ENCODE measurements around the gene ARID1A. TPM values are rescaled to one million over a fixed set of nuclear protein-coding genes. Genes with fewer than 3 reads are reported as not detected.

Gene ARID1A
- total RNA-seq, 1 experiment from 2014 or later, result 60.5 TPM

DNA sequence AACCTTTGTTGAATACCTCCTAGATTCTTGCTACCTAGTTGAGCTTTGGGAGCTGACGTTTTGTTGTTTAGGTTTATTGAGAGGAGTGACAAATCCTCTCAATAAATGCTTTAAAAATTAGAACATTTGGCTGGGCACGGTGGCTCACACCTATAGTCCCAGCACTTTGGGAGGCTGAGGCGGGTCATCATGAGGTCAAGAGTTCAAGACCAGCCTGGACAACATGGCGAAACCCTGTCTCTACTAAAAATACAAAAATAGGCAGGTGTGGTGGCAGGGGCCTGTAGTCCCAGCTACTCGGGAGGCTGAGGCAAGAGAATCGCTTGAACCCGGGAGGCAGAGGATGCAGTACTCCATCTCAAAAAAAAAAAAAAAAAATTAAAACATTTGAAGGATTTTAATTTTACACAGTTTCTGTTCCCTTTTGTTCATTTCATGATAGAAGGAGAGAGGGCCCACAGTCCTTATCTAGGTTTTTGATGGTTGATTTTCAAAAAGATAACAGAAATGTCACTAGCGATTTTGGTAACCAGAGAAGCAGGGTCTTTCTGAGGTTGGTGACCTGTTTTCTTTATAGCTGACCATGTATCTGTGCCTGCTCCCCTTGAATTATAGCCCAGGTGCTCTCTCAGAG is 47.7 kb downstream of the ARID1A start:
- no peaks in the 10 kb centered on the region for H3K4me1 ChIP-seq (replicated peaks; ENCODE audit: insufficient read depth)
- H3F3A ChIP-seq (ENCODE audit: insufficient read depth, low read depth), result no peaks in the 10 kb centered on the region
- no peak overlapping the region for H3K4me3 ChIP-seq
- no peaks in the 10 kb centered on the region for H4K20me1 ChIP-seq (ENCODE audit: insufficient read depth)
- no peaks in the 10 kb centered on the region for H3K9me3 ChIP-seq (ENCODE audit: insufficient read depth, low read depth)
- H3K27ac ChIP-seq, result no peak overlapping the region
- POLR2A ChIA-PET (ENCODE audit: unreplicated experiment), result no interaction called here
- TF ChIP-seq CTCF (conservative IDR thresholded peaks at IDR 0.05), result no peak
- TF ChIP-seq EZH2 (IDR thresholded peaks at IDR 0.05; ENCODE audit: low read depth), result no peak
- intact Hi-C loops (cut with micrococcal nuclease; ENCODE audit: unreplicated experiment), result no loop called here
- BruUV-seq (replicated peaks), result no TSS peak
- no peak overlapping the region for H2AFZ ChIP-seq
- H3K36me3 ChIP-seq (ENCODE audit: low read depth), result peaks cover 6% of the 10 kb centered on the region
- no peak overlapping the region for H3K4me2 ChIP-seq
- H3K79me2 ChIP-seq (ENCODE audit: low read depth), result no peaks in the 10 kb centered on the region; the same call in 1 of the 2 replicates
- no peaks in the 10 kb centered on the region for H3K9me2 ChIP-seq (ENCODE audit: insufficient read depth)
- no peak for DNase-seq
- CTCF ChIA-PET, result no interaction called here
- no peaks in the 10 kb centered on the region for H3K27me3 ChIP-seq (ENCODE audit: insufficient read depth, low read depth)

DNA sequence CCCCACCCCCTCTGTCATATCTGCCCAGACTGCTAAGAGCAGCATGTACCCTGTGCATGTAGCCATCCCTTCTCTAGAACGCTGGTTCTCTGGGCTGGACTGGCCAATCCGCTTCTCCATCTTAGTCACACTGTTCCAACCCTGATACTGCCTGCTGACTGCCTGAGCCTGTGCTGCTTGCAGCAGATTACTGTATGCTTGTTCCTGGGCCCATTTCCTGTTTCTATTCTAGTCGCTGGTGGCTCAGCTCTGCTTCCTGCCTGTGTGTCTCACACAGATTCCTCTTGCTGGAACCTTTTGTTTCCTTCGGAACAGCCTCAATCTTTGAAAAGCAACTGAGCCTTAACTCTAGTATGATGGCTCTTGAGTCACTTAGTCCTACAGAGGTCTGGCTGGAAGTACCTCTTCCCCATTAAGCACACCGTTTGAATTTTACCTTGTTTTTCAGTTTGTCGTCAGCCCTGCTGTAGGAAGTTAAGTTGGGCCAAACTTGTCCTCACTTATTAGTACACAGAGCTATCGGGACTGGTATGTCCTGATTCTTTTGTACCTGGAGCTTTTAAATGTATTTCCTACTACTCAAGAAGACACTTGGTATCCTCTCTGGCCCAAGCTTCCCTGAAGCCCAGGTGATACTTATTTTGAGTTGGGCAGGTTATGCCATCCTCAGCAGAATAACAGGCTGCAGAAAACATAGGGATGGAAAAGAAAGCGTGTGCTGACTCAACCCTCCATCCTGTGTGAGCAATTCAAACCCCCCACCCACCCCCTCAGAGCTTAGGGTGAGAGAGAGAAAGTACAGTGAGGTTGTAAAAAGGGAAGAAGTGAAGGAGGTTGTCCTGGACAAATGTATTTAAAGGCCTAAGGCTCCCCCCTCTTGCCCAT is 48.5 kb downstream of the ARID1A start:
- no peaks in the 10 kb centered on the region; the same call in 1 of the 2 replicates for H3K79me2 ChIP-seq (ENCODE audit: low read depth)
- H3K27me3 ChIP-seq (ENCODE audit: insufficient read depth, low read depth), result no peaks in the 10 kb centered on the region
- DNase-seq, result no peak
- no peaks in the 10 kb centered on the region for H3F3A ChIP-seq (ENCODE audit: insufficient read depth, low read depth)
- H3K4me1 ChIP-seq (replicated peaks; ENCODE audit: insufficient read depth), result no peaks in the 10 kb centered on the region
- CTCF ChIA-PET, result interaction anchor here (0.6 kb wide), 1 partner anchor 99 kb away, joined by 10 read pairs; no protein-coding TSS in a partner anchor
- H3K4me2 ChIP-seq, result no peak overlapping the region
- no TSS peak for BruUV-seq (replicated peaks)
- H4K20me1 ChIP-seq (ENCODE audit: insufficient read depth), result no peaks in the 10 kb centered on the region
- H3K9me3 ChIP-seq (ENCODE audit: insufficient read depth, low read depth), result no peaks in the 10 kb centered on the region
- TF ChIP-seq CTCF (conservative IDR thresholded peaks at IDR 0.05), result no peak
- TF ChIP-seq EZH2 (IDR thresholded peaks at IDR 0.05; ENCODE audit: low read depth), result no peak
- no peak overlapping the region for H2AFZ ChIP-seq
- intact Hi-C loops (cut with micrococcal nuclease; ENCODE audit: unreplicated experiment), result no loop called here
- H3K4me3 ChIP-seq, result no peak overlapping the region
- H3K36me3 ChIP-seq (ENCODE audit: low read depth), result peaks cover 6% of the 10 kb centered on the region
- H3K27ac ChIP-seq, result no peak overlapping the region
- POLR2A ChIA-PET (ENCODE audit: unreplicated experiment), result no interaction called here
- no peaks in the 10 kb centered on the region for H3K9me2 ChIP-seq (ENCODE audit: insufficient read depth)

DNA sequence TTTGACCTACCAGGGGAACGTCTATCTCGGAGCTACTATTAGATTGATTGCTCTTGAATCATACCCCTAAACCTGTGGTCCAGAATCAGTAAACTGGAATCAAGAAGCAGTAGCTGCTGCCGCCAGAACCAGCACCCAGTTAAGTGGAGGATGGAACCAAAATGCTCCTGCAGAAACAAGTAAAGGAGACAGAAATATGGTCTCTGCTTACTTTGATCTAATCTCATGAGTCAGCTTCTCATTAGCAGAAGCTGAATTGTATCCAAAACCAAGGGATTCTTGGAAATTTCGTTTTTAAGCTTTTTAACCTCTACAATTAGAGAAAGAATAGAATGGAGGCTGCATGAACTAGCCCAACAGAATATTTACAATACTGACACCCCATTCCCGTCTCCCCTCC is 49.4 kb downstream of the ARID1A start:
- ChIA-PET POLR2A (ENCODE audit: unreplicated experiment) (no interaction called here), CTCF (interaction anchor here (0.6 kb wide), 1 partner anchor 100 kb away, joined by 10 read pairs; no protein-coding TSS in a partner anchor)
- H2AFZ ChIP-seq, result no peak overlapping the region
- no peaks in the 10 kb centered on the region for H3K27me3 ChIP-seq (ENCODE audit: insufficient read depth, low read depth)
- H3K4me2 ChIP-seq, result no peak overlapping the region
- H4K20me1 ChIP-seq (ENCODE audit: insufficient read depth), result no peaks in the 10 kb centered on the region
- no peaks in the 10 kb centered on the region for H3K9me2 ChIP-seq (ENCODE audit: insufficient read depth)
- TF ChIP-seq EZH2 (IDR thresholded peaks at IDR 0.05; ENCODE audit: low read depth) (no peak), CTCF (conservative IDR thresholded peaks at IDR 0.05) (no peak)
- H3K79me2 ChIP-seq (ENCODE audit: low read depth), result no peaks in the 10 kb centered on the region; the same call in 1 of the 2 replicates
- H3F3A ChIP-seq (ENCODE audit: insufficient read depth, low read depth), result no peaks in the 10 kb centered on the region
- no peaks in the 10 kb centered on the region for H3K4me1 ChIP-seq (replicated peaks; ENCODE audit: insufficient read depth)
- no peak for DNase-seq
- no peak overlapping the region for H3K4me3 ChIP-seq
- no peaks in the 10 kb centered on the region for H3K9me3 ChIP-seq (ENCODE audit: insufficient read depth, low read depth)
- BruUV-seq (replicated peaks), result no TSS peak
- peaks cover 5% of the 10 kb centered on the region for H3K36me3 ChIP-seq (ENCODE audit: low read depth)
- no peak overlapping the region for H3K27ac ChIP-seq
- intact Hi-C loops (cut with micrococcal nuclease; ENCODE audit: unreplicated experiment), result no loop called here

All from PC-9 (cell line).